ENCODE data around the gene MCM10. TPM values are rescaled to one million over a fixed set of nuclear protein-coding genes. Genes with fewer than 3 reads are reported as not detected.

Gene MCM10
- total and polyA plus RNA-seq, 9 of the 15 experiments (the other 6 are each of a cell fraction or from before 2014, with no cell fraction given), result 10.4 to 68.1 (median 48.0) TPM

DNA sequence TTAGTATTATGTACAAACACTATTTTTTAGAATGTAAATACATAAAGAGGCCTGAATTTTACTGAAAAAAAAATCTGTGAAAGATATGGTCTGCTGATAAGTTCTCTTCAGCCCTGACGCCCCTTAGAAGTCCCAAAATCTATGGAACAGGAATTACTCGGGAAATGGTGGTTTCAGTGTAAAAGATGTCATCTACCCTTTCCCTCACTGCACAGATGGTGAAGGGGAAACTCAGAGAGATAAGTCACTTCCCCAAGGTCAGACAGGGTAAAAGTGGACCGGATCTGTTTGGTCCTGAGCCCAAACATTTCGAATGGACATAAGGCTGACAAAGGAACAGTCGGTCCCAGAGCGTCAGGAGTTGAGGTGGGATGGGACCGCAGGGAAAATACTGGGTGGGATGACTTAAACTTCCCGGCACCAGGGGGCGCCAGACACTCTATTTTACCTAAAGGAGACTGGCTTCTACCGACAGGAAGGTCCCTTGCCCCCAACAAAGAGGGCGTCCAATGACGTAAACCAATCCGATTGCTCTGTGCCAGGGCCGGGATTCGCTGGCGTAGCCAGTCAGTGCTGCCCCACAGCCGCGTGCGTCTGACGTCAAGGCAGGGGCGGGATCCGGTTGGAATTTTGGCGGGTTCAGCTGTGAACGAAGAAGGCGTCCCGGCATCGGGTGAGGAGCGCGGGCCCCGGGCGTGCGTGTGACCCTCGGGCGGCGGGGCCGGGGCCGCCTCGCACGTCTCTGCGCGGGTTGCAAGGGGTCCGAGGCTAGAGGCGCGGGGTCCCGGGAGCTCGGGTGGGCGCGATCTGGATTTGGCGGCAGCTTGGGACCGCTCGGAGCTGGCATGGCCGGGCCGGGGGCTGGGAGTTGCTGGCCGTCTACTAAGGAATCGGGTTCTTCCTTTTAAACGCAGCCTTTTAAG, at the start of gene MCM10 (continued):
- TF ChIP-seq, protein P1, sequence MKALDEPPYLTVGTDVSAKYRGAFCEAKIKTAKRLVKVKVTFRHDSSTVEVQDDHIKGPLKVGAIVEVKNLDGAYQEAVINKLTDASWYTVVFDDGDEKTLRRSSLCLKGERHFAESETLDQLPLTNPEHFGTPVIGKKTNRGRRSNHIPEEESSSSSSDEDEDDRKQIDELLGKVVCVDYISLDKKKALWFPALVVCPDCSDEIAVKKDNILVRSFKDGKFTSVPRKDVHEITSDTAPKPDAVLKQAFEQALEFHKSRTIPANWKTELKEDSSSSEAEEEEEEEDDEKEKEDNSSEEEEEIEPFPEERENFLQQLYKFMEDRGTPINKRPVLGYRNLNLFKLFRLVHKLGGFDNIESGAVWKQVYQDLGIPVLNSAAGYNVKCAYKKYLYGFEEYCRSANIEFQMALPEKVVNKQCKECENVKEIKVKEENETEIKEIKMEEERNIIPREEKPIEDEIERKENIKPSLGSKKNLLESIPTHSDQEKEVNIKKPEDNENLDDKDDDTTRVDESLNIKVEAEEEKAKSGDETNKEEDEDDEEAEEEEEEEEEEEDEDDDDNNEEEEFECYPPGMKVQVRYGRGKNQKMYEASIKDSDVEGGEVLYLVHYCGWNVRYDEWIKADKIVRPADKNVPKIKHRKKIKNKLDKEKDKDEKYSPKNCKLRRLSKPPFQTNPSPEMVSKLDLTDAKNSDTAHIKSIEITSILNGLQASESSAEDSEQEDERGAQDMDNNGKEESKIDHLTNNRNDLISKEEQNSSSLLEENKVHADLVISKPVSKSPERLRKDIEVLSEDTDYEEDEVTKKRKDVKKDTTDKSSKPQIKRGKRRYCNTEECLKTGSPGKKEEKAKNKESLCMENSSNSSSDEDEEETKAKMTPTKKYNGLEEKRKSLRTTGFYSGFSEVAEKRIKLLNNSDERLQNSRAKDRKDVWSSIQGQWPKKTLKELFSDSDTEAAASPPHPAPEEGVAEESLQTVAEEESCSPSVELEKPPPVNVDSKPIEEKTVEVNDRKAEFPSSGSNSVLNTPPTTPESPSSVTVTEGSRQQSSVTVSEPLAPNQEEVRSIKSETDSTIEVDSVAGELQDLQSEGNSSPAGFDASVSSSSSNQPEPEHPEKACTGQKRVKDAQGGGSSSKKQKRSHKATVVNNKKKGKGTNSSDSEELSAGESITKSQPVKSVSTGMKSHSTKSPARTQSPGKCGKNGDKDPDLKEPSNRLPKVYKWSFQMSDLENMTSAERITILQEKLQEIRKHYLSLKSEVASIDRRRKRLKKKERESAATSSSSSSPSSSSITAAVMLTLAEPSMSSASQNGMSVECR (CRISPR knock-in tag; IDR thresholded peaks at IDR 0.05), result peak; percentile 82
- TF ChIP-seq, protein P2, sequence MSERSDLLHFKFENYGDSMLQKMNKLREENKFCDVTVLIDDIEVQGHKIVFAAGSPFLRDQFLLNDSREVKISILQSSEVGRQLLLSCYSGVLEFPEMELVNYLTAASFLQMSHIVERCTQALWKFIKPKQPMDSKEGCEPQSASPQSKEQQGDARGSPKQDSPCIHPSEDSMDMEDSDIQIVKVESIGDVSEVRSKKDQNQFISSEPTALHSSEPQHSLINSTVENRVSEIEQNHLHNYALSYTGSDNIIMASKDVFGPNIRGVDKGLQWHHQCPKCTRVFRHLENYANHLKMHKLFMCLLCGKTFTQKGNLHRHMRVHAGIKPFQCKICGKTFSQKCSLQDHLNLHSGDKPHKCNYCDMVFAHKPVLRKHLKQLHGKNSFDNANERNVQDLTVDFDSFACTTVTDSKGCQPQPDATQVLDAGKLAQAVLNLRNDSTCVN (CRISPR knock-in tag; IDR thresholded peaks at IDR 0.05), result 0 out of 2 replicates have a peak, but pooled peaks have one; percentile 52
- TF ChIP-seq NFE2 (IDR thresholded peaks at IDR 0.05; ENCODE audit: low read depth), result 0 out of 2 replicates have a peak, but pooled peaks have one; percentile 7
- TF ChIP-seq, protein P3, sequence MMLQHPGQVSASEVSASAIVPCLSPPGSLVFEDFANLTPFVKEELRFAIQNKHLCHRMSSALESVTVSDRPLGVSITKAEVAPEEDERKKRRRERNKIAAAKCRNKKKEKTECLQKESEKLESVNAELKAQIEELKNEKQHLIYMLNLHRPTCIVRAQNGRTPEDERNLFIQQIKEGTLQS (IDR thresholded peaks at IDR 0.05), result peak; percentile 66
- TF ChIP-seq, protein P3 (CRISPR knock-in tag; conservative IDR thresholded peaks at IDR 0.05), result no peak
- TF ChIP-seq ASH1L (IDR thresholded peaks at IDR 0.05; ENCODE audit: borderline replicate concordance, low read depth, partially characterized antibody), result peak; percentile 57
- 0 out of 2 replicates have a peak, but pooled peaks have one; percentile 57 for TF ChIP-seq POLR2AphosphoS5 (IDR thresholded peaks at IDR 0.05; ENCODE audit: control insufficient read depth, insufficient read depth, low read depth, low read length)
- TF ChIP-seq TAF15 (IDR thresholded peaks at IDR 0.05; ENCODE audit: low read depth, low read length), result no peak
- peak; percentile 61; the same call in 1 of the 2 replicates for TF ChIP-seq TCF7 (IDR thresholded peaks at IDR 0.05; ENCODE audit: borderline replicate concordance)
- TF ChIP-seq RCOR1 (IDR thresholded peaks at IDR 0.05; ENCODE audit: borderline replicate concordance in 1 of 2, low read depth in 2 of 2, low read length in 2 of 2), result peak in 1 of 2 experiments; percentile 71; a peak in 2 of 4 replicates
- TF ChIP-seq NFIX (CRISPR knock-in tag; IDR thresholded peaks at IDR 0.05; ENCODE audit: low read depth), result no peak
- TF ChIP-seq, protein P4, sequence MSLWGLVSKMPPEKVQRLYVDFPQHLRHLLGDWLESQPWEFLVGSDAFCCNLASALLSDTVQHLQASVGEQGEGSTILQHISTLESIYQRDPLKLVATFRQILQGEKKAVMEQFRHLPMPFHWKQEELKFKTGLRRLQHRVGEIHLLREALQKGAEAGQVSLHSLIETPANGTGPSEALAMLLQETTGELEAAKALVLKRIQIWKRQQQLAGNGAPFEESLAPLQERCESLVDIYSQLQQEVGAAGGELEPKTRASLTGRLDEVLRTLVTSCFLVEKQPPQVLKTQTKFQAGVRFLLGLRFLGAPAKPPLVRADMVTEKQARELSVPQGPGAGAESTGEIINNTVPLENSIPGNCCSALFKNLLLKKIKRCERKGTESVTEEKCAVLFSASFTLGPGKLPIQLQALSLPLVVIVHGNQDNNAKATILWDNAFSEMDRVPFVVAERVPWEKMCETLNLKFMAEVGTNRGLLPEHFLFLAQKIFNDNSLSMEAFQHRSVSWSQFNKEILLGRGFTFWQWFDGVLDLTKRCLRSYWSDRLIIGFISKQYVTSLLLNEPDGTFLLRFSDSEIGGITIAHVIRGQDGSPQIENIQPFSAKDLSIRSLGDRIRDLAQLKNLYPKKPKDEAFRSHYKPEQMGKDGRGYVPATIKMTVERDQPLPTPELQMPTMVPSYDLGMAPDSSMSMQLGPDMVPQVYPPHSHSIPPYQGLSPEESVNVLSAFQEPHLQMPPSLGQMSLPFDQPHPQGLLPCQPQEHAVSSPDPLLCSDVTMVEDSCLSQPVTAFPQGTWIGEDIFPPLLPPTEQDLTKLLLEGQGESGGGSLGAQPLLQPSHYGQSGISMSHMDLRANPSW (CRISPR knock-in tag; IDR thresholded peaks at IDR 0.05), result 0 out of 2 replicates have a peak, but pooled peaks have one; percentile 80
- no peak for TF ChIP-seq MEF2D (tag; conservative IDR thresholded peaks at IDR 0.05; ENCODE audit: low read depth)

All from K562 (cell line).